Forelimb muscle (tissue), 1 donor: ENCODE data around the gene XRCC6. TPM values are rescaled to one million over a fixed set of nuclear protein-coding genes. Genes with fewer than 3 reads are reported as not detected.
"Not testable (repeated sequence)": the region's sequence is repeated elsewhere in the genome, so short reads cannot be mapped to it uniquely, and the experiment has no call there.

Experiments used
- DNase-seq: peaks from one replicate; pipeline ENCODE4 v3.0.0-alpha.2; 2013; ENCODE audit warnings: low read depth
- polyA plus RNA-seq: library from polyadenylated mRNA; unstranded; fragments of 120-200 nt; gene quantifications from one replicate; pipeline ENCODE4 v1.2.1, GENCODE V29; 2013; ENCODE audit not compliant: insufficient read length

Gene XRCC6
- polyA plus RNA-seq, 1 donor: 213 TPM

DNA sequence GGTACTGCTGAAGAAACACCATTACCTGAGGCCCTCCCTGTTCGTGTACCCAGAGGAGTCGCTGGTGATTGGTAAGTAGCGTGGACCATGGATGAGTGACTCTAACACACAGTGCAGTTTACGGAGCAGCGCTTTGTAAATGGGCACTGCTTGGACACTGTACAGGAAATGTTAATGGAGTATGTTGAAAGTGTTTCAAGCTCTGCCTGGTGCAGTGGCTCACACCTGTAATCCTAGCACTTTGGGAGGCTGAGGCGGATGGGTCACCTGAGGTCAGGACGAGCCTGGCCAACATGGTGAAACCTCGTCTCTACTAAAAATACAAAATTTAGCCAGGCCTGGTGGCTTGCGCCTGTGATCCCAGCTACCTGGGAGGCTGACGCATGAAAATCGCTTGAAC lies 29.7 kb downstream of the XRCC6 start:
- DNase-seq: no peak

DNA sequence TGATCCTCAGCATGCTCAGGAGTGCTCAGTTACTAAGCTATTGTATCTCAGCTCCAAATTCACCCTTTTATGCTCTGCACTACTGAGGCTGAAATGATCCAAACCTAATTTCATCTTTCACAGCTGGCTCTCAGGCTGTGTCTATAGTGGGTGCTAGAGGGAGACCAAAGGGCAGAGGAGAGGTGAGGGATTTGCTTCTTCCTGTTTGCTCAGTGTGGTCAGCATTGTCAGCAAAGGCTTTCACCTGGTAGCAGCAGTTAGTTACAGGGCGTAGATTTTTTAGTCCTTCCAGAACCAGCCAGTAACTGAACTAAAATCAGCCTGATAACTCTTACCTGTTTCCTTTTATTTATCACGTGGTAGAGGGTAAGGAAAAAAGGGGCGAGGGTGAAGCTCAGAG lies 33.2 kb downstream of the XRCC6 start:
- DNase-seq: no peak

DNA sequence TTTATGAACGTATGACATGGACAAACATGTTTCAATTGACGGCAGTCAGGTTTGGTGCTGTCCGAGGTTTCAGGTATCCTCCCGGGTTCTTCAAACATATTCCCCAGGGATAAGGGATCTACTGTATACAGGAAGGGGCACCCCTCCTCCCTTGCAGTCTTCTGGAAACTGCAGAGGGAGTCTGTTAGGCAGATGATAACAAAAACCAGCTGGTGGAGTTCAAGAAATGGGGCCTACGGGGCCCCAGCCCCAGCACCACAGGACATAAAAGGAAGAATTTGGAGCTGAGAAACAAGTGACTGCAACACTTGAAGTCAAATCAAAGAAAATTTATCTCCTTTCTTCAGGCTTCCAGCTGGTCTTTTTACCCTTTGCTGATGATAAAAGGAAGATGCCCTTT lies 35.5 kb downstream of the XRCC6 start:
- DNase-seq: no peak

DNA sequence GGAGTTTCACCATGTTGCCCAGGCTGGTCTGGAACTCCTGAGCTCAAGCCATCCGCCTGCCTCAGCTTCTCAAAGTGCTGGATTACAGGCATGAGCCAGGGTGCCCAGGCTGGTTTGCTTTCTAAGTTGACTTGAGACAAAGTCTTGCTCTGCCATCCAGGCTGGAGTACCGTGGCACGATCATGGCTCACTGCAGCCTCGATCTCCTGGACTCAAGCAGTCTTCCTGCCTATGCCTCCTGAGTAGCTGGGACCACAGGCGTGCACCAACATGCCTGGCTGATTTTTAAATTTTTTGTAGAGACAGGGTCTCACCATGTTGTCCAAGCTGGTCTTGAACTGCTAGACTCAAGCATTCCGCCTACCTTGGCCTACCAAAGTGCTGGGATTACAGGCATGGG lies 36.6 kb downstream of the XRCC6 start:
- no peak for DNase-seq

DNA sequence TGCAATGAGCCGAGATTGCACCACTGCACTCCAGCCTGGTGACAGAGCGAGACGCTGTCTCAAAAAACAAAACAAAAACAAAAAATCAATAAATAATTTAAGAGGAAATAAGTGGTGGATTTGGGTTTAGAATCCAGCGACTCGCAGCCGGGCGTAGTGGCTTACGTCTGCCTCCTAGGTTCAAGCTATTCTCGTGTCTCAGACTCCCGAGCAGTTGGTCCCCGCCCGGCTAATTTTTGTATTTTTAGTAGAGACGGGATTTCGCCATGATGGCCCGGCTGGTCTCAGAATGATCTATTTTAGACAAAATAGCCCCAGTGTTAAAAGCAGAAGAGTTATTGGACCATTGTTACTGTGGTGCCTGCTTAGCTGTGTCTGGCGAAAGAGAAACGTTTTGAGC lies 37.8 kb downstream of the XRCC6 start:
- no peak for DNase-seq

DNA sequence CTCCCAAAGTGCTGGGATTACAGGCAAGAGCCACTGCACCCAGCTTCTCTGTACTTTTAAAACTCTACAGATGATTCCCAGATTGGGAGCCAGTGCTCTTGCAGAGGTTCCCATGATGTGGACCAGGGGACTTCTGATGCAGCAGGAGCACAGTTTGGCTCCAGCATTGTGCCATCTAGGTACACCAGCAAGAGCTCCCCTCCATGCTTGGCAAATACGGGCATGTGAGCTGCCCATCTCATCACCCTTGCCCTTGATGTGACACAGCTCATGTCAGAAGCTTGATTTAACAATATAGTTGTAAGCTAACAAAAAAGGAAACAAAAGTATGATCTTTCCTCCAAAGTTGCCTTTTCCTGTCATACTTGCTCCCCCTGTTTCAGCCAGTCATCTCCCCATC lies 38.8 kb downstream of the XRCC6 start:
- DNase-seq: no peak

DNA sequence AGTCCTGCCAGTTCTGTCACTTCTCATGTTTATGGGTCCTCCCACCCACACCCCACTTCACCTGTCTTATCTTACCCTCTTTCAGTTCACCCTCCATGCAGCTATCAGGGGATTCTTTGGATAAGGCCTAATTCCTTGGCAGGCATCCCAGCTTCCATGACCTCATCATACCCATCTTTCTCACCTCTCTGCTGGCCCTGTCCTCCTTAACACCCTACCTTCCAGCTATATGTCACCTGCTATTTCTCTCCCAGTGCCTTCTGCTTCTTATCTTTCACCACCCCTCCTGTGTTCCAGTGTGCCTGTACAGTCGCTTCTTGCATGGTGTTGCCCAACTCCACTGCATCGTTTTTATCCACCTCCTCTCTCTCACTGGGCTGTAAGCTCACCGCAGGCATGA lies 39.3 kb downstream of the XRCC6 start:
- no peak for DNase-seq

DNA sequence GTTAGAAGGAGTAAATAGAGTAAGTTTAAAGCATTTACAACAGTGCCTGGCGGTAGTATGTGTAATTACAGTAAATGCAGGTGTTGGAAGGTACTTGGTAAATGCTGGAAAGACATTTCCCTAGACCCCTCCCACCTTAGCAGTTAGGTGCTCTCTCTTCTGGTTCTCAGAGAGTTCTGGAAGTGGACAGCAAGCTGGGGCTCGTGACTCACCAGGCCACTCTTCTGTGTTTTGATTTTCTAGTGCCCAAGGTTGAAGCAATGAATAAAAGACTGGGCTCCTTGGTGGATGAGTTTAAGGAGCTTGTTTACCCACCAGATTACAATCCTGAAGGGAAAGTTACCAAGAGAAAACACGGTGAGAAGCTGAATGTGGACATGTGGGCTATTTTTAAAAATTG lies 40.0 kb downstream of the XRCC6 start:
- DNase-seq: no peak

DNA sequence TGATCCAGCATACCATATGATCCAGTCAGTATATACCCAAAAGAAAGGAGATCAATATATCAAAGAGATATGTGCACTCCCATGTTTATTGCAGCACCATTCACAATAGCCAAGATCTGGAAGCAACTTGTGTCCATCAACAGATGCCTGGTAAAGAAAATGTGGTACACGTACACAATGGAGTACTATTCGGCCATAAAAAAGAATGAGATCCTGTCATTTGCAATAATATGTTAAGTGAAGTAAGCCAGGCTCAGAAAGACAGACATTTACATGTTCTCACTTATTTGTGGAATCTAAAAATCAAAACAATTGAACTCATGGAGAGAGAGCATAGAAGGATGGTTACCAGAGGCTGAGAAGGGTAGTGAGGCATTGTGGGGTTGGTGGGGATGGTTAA lies 40.6 kb downstream of the XRCC6 start:
- no peak for DNase-seq

DNA sequence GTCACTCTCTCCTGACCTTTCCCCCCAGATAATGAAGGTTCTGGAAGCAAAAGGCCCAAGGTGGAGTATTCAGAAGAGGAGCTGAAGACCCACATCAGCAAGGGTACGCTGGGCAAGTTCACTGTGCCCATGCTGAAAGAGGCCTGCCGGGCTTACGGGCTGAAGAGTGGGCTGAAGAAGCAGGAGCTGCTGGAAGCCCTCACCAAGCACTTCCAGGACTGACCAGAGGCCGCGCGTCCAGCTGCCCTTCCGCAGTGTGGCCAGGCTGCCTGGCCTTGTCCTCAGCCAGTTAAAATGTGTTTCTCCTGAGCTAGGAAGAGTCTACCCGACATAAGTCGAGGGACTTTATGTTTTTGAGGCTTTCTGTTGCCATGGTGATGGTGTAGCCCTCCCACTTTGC lies 42.5 kb downstream of the XRCC6 start:
- not testable (repeated sequence) for DNase-seq

DNA sequence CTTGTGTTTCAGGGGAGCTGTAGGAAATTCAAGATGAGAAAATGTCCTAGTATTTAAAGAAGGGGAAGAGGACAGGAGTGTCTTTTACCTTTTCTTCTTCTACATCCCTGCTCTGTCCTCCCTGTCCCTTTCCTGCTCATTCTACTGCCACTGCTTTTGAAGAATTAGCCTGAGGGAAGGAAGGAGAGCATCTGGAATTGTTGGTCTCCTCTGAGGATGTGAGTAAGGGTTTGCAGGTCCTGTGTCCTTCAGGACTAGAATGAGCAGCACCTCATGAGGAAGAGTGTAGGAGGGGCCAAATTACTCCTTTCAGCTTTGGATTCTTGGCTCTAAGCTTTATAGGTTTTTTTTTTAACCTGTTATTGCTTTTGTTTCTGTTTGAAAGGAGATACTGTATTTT lies 43.4 kb downstream of the XRCC6 start:
- DNase-seq: no peak

DNA sequence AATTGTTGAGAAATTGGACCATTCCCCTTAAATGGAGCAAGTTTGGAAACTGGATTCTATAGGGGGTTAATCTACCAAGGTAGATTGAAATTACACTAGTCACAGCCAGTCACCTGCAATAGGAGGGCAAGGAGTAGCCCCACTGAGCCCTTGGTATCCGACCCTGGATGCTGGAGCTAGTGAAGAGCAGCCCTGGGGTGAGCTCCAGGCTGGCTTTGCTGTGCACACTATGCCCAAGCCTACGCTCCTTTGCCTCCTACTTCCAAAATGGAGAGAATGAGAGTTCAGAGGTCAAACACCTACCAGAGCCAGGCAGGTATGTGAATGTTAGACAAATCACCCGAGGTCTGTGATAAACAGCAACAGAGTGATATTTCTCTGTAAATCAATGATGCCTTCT lies 43.9 kb downstream of the XRCC6 start:
- DNase-seq: no peak

DNA sequence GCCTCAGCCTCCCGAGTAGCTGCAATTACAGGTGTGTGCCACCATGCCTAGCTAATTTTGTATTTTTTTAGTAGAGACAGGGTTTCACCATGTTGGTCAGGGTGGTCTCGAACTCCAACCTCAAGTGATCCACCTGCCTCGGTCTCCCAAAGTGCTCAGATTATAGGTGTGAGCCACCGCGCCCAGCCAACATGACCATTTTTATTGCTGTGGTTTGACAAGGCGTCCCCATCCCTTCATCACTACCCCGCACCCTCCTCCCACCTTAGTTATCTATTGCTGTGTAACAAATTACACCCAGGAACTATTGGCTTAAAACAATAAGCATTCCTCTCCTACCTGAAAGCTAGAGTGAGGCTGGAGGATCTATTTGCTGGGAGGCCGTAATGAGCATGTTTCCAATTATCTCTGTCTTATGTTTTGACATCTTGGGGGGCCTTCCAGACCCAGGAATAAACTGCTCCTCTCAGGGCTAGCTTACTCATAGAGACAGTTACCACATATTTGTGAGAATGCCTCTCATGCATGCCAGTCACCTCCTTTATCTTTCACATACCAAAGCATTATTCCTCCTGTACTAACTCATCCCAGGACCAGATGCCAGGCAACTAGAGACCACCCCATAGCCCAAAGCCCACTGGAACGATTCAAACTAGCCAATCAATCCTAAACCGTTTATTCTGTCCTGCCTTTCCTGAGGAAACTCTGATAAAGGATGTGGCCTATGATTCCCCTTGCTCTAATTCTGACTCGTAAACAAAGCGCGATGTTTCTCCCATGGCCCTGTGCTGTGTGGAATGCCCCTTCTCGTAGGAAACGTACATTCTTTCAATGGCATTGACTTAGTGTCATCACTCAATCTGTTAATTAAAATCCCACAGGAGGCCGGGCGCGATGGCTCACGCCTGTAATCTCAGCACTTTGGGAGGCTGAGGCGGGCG lies 48.1 kb downstream of the XRCC6 start:
- no peak for DNase-seq

DNA sequence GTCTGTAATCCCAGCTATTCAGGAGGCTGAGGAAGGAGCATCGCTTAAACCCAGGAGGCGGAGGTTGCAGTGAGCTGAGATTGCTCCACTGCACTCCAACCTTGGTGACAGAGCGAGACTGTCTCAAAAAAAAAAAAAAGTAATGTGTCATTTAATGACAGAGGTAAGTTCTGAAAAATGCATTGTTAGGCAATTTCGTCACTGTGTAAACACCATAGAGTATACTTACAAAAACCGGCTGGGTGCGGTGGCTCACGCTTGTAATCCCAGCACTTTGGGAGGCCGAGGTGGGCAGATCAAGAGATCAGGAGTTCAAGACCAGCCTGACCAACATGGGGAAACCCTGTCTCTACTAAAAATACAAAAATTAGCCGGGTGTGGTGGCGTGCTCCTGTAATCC lies 51.0 kb downstream of the XRCC6 start:
- not testable (repeated sequence) for DNase-seq

DNA sequence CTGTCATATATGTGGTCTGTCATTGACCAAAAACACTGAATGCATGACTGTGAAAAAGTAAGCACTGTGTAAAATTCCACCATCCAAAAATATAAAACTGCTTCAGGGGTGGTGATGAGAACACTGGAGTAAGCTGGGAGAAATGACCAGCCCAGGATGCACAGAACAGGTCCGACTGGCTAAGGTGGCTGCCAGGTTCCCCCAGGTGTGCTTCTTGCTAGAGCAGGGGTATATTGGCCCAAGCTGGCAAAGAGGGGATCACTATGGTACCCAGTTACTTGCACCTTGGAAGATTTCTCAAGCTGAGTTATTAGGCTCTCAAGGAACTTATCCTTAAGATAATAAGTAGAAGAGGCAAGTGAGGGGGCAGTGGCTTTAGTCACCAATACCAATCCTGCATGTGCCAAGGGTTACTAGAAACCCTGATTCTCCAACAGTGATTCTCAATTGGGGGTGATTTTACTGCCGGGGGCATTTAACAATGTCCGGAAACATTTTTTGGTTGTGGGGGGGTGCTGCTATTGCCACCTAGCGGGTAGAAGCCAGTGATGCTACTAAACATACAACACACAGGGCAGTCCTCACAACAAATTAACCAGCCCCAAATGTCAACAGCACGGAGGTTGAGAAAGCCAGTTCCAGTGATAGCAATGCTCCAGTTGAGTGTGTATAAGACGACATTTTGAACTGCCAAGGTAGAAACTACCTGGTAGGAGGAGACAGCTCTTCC lies 51.9 kb downstream of the XRCC6 start:
- DNase-seq: no peak

DNA sequence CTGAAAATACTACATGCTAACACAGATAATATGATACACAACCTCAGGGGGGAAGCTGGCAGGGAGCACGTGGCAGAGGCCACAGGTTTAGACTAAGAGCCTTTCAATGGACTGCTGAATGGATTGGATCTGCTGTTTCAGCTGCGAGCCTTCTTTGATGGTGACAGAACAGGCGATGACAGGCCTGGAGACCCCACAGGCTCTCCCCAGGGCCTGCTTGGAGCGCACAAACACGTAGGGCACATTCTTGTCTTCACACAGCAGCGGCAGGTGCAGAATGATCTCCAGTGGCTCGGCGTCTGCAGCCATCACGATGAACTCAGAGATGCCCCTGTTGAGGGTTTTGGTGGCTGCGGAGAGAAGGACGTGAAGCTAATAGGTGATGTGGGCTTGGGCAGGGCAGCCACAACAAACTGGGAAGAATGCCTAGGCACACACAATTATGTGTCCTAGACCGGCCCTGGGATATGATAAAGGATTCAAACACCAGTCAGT lies 53.8 kb downstream of the XRCC6 start:
- DNase-seq: no peak

DNA sequence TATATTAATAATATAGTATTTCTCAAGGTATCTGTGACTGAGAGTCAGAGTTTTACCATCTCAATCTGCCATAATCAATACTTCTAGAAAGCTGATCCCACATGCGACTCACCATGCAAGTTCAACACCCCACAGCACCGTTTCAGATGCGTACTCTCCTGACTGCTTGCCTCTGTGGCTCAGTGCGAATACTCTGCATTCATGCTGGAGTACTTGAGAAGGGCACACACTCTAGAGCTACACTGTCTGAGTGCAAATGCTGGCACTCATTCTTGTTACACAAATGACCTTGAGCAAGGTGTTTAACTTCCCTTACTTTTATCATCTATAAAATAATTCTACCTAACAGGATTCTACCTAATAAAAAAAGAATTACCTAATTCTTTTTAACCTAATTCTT lies 55.0 kb downstream of the XRCC6 start:
- DNase-seq: no peak

DNA sequence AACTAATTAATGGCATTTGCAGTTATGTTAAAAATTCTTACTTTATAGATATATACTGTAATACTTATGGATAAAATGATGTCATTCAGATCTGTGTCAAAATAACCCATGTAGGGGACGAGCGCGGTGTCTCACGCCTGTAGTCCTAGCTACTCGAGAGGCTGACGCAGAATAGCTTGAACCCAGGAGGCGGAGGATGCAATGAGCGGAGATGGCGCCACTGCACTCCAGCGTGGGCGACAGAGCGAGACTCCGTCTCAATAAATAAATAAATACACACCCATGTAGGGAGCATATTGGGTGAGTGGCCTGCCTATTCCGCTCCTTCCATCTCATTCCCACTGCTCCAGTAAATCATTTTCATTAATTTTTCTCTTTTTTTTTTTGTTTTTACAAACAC lies 60.5 kb downstream of the XRCC6 start:
- no peak for DNase-seq

DNA sequence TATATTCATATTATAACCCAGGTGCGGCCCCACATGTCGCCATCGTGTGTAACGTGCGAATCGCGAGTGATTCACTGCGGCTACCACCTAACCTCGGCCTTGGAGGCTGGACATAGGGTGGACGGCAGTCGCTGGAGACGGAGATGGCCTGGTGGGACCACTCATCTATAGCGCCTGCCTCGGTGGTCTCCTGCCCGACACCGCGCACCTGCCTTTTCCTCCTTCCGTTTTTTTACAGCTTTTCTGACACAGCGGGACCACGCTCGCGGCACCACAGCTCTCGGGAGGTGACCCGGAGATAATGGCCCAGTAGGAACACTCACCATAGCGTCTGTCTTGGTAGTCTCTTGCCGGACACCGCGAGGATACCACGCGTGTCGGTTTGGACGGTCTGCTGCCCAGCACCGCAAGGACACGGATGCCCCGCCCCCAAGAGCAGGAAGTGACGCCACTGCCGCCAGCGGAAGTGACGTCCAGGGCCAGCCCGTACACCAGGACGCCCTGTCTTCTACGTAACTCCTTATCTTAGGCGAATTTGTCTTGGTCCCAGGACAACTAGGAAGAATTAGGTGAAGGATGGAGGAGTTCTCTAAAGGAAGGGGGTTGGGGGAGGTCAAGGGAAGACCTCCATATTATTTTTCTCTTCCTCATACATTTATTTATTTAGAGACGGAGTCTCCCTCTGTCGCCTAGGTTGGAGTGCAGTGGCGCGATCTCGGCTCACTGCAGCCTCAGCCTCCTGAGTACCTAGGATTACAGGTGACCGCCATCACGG lies 61.1 kb downstream of the XRCC6 start:
- no peak for DNase-seq

DNA sequence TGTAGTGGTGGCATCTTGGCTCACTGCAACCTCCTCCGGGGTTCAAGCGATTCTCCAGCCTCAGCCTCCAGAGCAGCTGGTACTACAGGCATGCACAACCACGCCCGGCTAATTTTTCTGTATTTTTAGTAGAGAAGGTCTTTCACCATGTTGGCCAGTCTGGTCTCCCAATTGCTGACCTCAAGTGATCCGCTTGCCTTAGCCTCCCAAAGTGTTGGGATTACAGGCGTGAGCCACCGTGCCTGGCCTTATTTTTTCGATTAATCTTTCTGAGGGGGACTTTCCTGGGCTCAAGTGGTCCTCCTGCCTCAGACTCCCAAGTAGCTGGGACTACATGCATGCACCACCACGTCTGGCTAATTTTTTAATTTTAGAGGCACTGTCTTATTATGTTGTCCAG lies 62.0 kb downstream of the XRCC6 start:
- DNase-seq: no peak

DNA sequence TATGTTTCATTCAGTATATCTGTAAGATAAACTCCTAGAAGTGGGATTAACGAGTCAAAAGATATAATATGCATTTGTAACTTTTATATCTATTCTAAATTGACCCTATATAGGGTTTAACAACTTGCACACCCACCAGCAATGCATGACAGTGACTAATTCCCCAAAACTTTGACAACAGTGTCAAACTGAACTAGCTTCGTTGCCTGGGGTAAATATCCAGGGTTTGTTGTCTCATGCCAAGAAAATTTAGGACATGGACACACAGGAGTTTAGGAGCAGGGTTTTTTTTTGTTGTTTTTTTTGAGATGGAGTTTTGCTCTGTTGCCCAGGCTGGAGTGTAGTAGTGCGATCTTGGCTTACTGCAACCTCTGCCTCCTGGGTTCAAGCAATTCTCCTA lies 62.5 kb downstream of the XRCC6 start:
- DNase-seq: no peak

DNA sequence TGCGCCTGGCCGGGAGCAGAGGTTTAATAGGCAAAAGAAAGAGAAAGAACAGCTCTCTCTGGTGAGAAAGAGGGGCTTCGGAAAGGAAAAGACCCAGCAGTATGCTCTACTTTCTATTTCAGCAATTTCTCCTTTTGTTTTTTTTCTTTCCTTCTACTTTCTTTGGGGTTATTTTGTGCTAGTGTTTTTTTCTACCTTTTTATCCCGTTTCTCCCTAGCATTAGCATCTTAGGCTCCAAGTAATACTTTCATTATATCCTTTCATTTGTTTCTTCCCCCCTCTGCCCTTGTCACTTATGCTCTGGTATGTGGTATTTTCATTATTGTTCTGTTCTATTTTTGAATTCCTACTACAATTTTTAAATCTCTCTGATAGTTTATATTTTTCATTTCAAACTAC lies 63.1 kb downstream of the XRCC6 start:
- DNase-seq: no peak
